H1 (cell line): ENCODE measurements around the gene HMGB1. TPM values are rescaled to one million over a fixed set of nuclear protein-coding genes. Genes with fewer than 3 reads are reported as not detected.

Source experiments
- CEBPB ChIP-seq: IDR thresholded peaks from 2 replicates; pipeline ENCODE4 v1.6.1; 2012; ENCODE audit warnings: low read depth, low read length
- EGR1 ChIP-seq: IDR thresholded peaks from 2 replicates; pipeline ENCODE4 v1.6.1; 2011; ENCODE audit warnings: low read depth, low read length, borderline replicate concordance
- SP1 ChIP-seq: IDR thresholded peaks from 2 replicates; pipeline ENCODE4 v1.6.1; 2011; ENCODE audit warnings: low read depth, low read length
- TBP ChIP-seq: IDR thresholded peaks from 2 replicates; pipeline ENCODE4 v1.6.1; 2011; ENCODE audit warnings: low read depth, low read length, improper control_type of control experiment
- polyA plus RNA-seq, 7 experiments: library from polyadenylated mRNA; depleted of rRNA in 3 of 7; stranded (reverse) in 5 of 7; unstranded in 2 of 7; fragments of >200 nt in 5 of 7; fragments of 200-250 nt in 2 of 7; gene quantifications; 1 replicate in 5 of 7; 2 replicates in 1 of 7; 4 replicates in 1 of 7; pipeline versions ENCODE4 v1.2.1 to v1.2.3, GENCODE V29; 2011 to 2013; ENCODE audit warnings: missing spikeins in 2 of 7, mixed read lengths in 2 of 7
- total RNA-seq: library from RNA; stranded (reverse); fragmentation: NEBNext Ultra II Directional; extraction: Animal tissue kit (Norgen Biotek cat#: 25700); gene quantifications from 2 replicates; pipeline ENCODE4 v1.2.1, GENCODE V29; 2021

HMGB1 gene
- total and polyA plus RNA-seq, 2 of the 8 experiments (the other 6 are each of a cell fraction or from before 2014, with no cell fraction given): 123 to 776 TPM

DNA sequence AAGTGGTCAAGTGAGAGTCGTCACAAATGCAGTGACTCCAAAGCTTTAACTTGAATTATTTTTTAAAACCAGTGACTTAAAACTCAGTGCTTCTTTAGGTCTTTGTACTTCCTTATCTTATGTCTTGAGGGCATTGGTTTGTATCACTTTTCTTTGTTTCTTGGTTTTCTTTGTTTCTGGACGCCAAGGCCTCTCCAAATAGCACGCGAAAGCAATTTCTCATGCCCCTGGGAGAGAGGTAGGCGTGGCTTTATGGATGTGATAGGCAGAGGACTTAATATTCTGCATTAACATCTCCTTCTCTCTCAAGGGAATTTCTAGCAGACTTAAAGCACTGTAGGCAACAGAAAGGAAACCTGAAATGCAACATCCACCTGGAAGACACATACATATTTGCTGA is 22.8 kb downstream of the HMGB1 start (continued):
- no peak for TF ChIP-seq EGR1
- TF ChIP-seq TBP: no peak
- TF ChIP-seq SP1: no peak
- no peak for TF ChIP-seq CEBPB
